NCI-H526 (cell line): ENCODE data around the gene SLC27A3.
A peak's percentile ranks its signal among the peaks of the same experiment; 100 is the strongest.
"Not testable (repeated sequence)": the region's sequence is repeated elsewhere in the genome, so short reads cannot be mapped to it uniquely, and the experiment has no call there.

Experiments
- DNase-seq, 2 experiments: peaks; one replicate each; lab custom pipeline; 2025; lab: John Stamatoyannopoulos, UW

SLC27A3 gene

DNA sequence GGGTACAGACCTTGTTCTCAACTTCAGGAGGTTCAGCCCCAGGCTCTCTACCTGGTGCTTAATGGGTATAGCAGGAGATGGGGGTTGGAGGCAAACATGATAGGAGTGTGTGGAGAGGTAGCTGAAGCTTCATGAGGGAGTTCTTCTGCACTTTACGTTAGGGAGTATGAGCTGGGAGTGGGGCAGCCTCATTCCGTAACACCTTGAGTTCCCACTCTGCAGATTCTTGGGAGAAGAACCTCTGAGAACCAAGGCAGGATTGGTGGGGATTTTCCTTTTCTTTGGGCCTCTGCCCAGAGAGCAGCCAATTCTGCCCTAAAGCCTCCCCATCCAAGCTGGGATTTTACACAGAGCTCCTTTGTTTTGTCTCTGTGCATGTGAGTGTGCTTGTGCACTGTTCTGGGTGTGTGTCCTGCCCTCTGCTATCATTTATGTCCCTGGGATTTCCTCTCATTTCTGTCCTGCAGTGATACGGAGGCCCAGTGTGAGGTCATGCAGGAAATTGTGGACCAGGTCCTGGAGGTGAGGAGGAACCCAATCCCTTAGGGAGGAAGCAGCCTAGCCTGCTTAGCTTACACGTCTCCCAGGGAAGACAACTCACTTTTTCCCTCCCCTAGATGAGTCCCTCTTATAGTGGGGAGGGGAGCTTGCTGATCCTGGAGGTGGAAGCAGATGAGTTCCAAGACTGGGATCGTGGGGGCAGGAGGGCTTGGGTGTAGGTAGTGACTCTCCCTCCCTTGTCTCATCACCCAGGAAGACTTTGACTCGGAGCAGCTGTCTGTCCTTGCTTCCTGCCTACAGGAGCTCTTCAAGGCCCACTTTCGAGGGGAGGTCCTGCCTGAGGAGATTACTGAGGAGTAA, 11.6 kb upstream of the SLC27A3 start:
- no peak for DNase-seq

DNA sequence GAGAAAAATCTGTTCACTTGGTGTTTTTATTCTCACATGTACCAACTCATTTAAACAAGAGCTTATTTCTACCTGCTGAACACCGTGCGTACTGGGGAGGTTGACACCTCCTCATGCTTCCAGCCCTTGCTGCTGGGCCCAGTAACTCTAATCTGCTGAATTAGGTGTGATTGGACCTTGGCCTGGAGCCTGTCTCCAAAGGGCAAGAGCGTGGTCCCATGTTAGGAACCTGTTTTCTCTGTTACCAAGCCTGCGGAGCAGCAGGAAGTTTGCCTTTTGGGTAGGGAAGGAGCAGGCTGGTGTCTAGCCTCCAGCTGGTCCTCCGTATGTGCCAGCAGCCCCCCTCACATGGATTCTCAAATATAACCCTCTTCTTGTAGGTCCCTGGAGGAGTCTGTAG, 10.9 kb upstream of the SLC27A3 start:
- no peak for DNase-seq

DNA sequence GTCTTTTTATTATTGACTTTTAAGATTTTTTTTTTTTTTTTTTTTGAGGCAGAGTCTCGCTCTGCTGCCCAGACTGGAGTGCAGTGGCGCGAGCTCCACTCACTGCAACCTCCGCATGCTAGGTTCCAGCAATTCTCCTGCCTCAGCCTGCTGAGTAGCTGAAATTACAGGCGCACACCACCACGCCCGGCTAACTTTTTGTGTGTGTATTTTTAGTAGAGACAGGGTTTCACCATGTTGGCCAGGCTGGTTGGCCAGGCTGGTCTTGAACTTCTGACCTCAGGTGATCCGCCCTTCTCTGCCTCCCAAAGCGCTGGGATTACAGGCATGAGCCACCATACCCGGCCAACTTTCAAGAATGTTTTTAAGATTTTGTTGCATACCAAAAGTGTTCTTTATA, 8.5 kb upstream of the SLC27A3 start:
- DNase-seq = not testable (repeated sequence)

DNA sequence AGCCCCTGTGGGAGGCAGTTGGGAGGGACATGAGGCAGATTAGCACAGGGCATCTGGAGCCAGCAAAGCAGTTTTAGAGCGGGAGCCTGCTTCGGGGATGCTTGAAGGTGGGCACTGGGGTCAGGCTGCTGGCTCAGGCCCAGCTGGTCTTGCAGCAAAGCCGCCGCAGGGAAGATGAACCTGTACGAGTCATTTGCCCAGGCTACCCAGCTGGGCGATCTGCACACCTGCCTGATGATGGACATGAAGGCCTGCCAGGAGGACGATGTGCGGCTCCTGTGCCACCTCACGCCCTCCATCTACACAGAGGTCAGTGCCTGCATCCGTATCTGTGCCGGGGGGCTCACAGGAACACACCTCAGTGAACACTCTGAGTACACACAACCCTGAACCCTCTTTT, 7.7 kb upstream of the SLC27A3 start:
- no peak for DNase-seq

DNA sequence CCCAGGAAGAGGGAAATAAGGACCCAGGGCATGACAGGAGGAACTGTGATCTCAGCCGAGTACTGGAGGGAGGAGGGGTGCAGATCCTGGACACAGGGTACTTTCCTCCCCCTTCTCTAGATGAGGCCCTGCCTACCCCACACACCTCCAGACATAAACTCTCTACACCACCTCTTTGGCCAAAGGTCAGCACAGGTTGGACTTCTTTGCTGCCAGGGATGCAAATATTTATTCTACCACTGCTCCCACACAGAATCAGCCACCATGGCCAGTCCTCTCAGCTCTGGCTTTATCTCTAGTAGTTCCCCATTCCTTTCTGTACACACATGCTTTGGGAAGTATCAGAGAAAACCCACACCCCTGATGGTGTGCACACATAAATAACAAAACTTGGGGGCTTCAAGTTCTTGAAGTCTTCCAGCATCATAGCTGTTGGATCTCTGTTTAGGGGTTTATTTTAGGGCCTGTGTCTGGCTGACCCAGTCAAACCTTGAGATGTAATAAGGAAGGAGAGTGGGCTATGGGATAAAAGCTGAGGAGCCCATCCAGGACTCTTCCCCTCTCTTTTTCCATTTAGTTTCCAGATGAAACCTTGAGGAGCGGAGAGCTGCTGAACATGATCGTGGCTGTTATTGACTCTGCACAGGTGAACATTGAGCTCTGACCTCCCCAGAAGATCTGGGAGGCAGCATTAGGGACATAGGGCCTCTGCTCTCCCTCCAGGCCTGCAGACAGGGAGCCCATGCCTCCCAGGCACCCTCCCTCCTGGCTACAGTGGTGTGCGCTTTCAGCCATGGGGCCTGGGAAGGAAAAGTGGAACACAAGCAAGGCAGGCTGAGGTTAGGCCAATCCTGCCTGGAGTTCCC, 6.7 kb upstream of the SLC27A3 start:
- no peak for DNase-seq

- DNase-seq = no peak
Observed at GRCh38 chr1:153769221-153769620, 6.0 kb upstream of the SLC27A3 start.

- peak in 1 of 2 experiments; percentile 67 for DNase-seq
Observed at GRCh38 chr1:153770797-153771196, 4.4 kb upstream of the SLC27A3 start.

DNA sequence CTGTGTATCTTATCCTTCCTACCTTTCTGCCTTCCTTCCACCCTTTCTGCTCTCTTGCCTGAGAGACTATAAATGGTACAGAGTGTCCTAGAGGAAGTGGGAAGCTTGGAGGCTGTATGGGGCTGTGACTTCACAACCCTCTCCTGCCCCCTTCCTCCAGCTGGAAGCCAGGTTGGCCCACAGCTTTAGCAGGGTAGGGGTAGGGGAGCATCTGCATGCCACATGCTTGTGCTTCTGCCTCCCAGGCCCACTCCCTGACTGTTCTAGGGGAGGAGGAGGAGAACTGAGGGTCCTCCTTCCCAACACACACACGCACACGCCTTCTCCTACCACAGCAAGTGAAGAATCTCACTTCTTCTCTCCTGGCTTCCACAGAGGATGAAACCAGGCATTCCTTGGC, 3.9 kb upstream of the SLC27A3 start:
- DNase-seq = no peak

- peak in 1 of 2 experiments; percentile 58 for DNase-seq
Observed at GRCh38 chr1:153771841-153772593, 3.2 kb upstream of the SLC27A3 start.

GRCh38 chr1:153773096-153773921, 1.9 kb upstream of the SLC27A3 start:
- no peak for DNase-seq

- no peak for DNase-seq
Observed at GRCh38 chr1:153774026-153774595, 1.1 kb upstream of the SLC27A3 start.

DNA sequence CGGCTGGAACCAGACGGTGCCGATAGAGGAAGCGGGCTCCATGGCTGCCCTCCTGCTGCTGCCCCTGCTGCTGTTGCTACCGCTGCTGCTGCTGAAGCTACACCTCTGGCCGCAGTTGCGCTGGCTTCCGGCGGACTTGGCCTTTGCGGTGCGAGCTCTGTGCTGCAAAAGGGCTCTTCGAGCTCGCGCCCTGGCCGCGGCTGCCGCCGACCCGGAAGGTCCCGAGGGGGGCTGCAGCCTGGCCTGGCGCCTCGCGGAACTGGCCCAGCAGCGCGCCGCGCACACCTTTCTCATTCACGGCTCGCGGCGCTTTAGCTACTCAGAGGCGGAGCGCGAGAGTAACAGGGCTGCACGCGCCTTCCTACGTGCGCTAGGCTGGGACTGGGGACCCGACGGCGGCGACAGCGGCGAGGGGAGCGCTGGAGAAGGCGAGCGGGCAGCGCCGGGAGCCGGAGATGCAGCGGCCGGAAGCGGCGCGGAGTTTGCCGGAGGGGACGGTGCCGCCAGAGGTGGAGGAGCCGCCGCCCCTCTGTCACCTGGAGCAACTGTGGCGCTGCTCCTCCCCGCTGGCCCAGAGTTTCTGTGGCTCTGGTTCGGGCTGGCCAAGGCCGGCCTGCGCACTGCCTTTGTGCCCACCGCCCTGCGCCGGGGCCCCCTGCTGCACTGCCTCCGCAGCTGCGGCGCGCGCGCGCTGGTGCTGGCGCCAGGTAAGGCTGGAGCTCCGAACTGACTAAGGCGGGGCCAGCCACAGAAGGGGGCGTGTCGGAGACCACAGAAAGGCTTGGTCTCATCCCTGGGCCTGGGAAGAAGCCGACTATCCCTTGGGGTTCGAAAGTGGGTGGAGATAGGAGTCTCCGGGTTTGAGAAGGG, 486 bp downstream of the SLC27A3 start:
- DNase-seq = peak; percentile 92 to 98

DNA sequence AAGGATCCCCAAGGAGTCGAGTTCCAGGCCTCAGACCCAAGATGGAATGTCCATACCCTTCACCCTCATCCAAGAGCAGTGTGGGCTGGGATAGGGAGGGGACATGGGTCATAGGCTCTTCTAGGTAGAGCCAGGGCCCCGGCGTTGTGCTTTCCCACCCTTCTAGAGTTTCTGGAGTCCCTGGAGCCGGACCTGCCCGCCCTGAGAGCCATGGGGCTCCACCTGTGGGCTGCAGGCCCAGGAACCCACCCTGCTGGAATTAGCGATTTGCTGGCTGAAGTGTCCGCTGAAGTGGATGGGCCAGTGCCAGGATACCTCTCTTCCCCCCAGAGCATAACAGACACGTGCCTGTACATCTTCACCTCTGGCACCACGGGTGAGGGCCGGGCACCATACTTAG, 1.1 kb downstream of the SLC27A3 start:
- DNase-seq = no peak

DNA sequence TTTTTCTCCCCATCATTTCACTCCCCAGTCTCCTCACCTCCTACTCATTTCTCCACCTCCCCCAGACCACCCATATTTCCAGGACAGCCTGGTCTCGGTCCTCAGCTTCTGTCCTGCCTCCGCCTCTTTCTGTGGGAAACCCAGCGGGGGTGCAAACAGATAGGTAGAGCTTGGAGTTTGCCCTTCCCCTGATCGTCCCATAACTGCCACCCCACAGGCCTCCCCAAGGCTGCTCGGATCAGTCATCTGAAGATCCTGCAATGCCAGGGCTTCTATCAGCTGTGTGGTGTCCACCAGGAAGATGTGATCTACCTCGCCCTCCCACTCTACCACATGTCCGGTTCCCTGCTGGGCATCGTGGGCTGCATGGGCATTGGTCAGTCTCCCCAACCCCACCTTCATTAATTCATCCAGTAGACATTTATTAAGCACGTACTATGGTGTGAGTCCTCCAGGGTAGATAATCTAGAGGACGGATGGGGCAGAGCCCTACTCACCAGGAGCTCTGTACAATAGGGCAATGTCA, 1.7 kb downstream of the SLC27A3 start:
- DNase-seq = no peak

DNA sequence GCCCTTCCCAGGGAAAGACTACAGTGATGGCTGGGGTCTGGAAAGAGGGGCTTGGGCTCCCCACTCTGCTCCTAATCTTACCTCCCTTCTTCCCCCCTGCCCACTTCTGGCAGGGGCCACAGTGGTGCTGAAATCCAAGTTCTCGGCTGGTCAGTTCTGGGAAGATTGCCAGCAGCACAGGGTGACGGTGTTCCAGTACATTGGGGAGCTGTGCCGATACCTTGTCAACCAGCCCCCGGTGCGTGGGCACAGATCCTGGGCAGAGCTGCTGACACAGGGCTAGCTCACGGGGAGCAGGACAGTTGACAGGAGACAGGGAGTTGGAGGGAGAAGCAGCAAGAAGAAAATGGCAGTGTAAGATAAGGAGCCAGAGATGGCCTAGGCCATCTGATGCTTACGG, 2.4 kb downstream of the SLC27A3 start:
- no peak for DNase-seq

GRCh38 chr1:153778051-153778823, 3.0 kb downstream of the SLC27A3 start:
- no peak for DNase-seq

DNA sequence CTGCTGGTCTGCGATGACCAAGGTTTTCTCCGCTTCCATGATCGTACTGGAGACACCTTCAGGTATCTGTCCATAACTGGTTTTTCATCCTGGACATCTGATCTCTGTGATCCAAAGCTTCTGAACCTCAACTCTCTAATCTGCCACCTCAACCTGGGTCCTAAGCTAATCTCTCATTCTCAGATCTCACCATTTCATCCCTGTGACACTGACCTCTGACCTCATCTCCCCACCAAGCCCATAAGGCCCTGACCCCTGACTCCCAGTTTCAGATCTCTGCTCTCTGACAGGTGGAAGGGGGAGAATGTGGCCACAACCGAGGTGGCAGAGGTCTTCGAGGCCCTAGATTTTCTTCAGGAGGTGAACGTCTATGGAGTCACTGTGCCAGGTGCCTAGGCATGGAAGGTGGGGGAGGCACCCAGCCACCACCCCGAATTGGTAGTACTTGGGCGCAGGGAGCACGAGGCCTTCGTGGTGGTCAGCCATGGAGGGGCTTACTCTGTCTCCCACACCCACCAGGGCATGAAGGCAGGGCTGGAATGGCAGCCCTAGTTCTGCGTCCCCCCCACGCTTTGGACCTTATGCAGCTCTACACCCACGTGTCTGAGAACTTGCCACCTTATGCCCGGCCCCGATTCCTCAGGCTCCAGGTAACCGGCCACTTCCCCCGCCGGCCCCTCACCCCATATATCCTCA, 3.8 kb downstream of the SLC27A3 start:
- no peak for DNase-seq

GRCh38 chr1:153779781-153780541, 4.8 kb downstream of the SLC27A3 start:
- DNase-seq = no peak
